HG03575 (cell line): ENCODE measurements around the gene TBC1D1.

ENCODE experiments used
- ATAC-seq: cut with Tn5 transposase; IDR thresholded peaks from one replicate; pipeline ENCODE4 v1.9.1; 2021; ENCODE audit not compliant: unreplicated experiment, insufficient number of reproducible peaks, low FRiP score; ENCODE audit errors: extremely low read depth

Gene TBC1D1

DNA sequence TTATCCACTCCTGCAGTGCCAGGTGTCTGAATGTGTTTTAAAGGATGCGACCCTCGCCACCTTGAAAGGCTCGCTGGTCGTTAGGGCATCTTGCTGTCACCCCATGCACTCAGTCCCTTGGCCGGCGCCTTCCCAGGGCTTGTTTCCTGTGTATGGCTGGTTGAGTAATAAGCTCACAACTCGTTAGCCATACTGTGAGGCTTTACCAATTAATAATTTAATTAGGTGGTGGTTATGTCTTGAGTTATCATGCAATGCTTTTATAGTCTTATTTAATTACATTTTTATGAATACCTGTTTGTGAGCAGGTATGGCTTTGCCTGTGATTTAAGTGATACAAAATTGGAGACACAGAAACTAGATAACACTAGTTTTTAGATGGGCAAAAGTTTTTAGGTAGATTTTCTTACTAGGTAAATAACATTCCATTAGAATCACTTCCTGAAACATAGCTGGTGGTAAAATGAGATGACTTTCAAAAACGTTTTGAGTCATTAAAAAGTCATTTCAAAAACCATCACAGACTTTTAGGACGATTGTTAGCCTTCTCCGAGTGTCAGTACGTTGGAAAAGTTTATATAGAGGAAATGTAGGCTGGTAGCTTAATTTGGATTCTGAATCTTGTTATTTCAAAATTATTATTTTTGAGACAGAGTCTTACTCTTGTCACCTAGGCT, 87.5 kb downstream of the TBC1D1 start:
- no peak for ATAC-seq

DNA sequence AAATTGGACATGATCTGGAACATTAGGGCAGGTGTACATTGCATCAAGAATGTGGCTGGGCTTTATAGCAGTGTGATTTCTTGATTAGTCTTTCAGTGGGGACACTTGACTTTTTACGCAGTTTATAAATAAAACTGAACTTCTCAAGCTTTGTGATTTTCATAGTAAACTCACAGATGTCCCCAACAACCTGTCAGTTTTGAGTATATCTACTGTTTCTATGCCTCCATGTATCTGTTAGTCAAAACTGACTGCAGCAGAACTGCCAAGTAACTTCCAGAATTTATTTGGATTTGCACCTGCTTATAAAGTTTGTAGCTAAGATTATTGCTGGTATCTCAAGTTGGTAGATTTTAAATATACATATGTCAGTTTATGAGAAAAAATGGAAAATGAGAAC, 89.4 kb downstream of the TBC1D1 start:
- ATAC-seq: no peak

- no peak for ATAC-seq
Observed at GRCh38 chr4:37981425-37981824, 90.5 kb downstream of the TBC1D1 start.

DNA sequence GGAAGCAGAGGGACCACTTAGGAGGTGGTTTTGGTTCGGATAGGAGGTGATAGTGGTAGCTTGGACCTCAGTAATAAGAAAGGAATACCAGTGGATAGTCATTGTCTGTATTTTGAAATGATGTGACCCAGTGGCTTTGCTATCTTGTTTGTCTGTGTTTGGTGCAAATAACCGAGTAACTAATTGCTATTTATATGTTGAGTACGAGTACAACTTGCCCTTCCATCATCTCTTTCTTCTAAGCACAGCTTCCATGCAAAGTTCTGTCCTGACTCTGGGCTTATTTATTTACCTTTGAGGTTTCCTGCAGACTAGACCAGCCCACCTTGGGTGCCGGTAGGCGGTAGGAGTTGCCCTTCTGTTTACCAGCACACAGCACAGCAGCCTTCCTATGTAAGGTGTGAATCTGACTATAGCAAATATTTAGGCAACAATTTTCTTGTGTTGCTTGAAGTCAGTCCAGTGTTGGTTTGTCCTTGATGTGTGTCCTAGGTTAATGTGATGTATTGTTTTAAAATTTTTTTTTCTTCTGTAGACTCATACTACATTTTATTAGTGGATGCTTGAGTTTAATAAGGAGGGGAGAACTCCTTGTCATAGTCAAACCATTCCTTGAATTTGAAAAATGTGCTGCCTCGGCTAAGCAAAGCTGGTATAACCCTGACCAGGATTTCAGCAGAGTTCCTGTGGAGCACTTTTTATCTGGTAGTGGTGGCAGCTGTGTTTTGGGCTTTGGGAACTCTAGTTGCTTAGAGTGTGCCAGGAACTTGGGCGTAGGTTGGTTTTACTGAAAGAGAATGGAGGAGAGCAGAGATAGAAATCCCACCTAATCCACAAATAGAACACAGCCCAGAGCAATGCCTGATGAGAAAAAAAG, 91.2 kb downstream of the TBC1D1 start:
- ATAC-seq: no peak

DNA sequence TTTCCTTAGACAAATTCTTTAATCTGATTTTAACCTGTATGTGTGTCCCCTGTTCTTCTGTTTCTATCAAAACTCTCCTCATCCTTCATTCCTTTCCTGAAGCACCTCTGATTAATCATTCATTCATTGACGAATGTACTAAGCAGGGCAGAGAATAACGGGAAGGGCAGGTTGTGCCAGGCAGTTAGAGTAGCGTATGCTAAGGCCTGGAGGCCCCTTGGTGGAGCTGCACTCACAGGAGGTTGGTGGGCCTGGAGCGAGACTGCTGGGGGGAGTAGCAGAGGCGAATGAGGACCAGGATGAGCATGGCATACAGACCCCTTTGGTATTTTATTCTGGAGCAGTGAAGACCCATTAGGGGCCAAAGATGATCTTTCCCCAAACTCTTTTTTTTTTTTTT, 91.9 kb downstream of the TBC1D1 start:
- no peak for ATAC-seq

- ATAC-seq: no peak
Observed at GRCh38 chr4:37983951-37984350, 93.1 kb downstream of the TBC1D1 start.

DNA sequence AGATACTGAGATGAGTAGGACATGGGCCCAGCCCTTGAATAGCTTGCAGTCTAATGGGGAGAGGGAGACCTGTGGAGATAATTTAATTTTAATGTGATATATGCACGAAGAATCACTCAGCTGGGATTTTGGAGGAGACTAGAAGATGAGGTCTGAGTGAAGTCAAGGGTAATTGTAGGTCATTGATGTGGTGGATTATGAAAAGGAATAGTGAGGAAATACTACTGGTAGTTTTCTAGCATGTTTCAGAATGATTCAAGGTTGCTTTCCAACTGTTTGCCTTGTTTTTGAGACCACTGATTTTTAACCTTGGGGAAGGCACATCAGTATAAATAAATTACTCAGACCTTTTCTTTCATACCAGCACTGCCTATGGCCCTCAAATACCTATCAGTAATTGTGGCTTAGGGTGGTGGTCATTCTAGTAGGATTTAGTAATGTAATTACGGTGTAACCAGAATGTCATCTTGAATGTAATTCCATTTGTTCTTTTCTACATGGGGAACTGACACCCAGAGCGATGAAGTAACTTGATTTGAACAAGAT, 94.9 kb downstream of the TBC1D1 start:
- no peak for ATAC-seq

DNA sequence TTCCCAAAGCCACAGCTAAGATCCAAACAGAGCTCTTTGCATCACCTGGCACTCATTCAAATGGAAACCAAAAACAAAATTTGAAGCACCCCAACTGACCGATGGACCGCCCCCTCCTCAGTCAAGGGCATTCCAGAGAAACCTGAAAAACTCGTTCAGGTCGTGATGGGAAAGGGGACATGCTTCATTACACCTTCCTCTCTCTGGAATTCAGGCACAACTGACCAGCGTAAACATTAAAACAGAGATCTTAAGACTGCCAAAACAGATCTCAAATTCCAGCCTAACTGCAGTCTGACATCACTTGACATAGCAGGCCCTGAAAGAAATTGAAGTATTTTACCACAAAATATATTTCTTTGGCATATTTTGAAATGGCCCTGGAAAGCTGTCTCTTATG, 97.8 kb downstream of the TBC1D1 start:
- ATAC-seq: no peak

DNA sequence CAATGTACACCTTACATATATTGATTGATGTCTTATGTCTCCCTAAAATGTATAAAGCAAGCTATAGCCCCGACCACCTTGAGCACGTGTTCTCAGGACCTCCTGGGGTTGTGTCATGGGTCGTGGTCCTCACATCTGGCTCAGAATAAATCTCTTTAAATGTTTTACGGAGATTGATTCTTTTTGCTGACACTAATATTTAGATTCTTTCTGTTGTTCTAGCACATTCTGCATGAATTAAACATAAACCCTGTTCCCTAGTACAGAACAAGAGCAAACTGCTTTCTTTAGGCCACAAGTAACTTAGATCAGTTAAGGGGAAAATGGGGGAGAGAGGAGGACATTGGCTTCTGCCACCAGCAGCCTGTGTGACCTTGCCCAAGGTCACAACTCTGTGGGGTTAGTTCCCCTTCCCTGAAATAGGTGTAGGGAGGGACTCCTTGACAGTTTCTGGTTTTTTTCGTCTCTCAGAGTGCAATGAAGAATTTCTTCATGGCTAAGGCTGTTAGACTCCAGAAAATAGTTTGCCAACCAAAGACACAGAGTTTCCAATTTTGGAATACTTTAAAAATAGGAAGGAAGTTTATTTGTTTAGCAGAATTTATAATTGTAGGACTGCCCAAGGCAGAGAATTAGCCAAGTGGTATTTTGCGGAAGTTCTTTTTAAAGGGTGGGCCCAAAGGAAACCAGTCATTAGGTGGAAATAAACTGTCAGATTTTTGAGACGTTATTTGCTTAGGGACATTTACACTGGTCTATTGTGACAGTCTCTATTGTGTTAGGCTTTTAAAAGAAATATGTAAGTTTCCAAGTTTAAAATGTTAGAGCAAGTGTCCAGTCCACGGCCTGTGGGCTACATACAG, 98.7 kb downstream of the TBC1D1 start:
- ATAC-seq: no peak

GRCh38 chr4:37990731-37991245, 99.9 kb downstream of the TBC1D1 start:
- ATAC-seq: no peak

DNA sequence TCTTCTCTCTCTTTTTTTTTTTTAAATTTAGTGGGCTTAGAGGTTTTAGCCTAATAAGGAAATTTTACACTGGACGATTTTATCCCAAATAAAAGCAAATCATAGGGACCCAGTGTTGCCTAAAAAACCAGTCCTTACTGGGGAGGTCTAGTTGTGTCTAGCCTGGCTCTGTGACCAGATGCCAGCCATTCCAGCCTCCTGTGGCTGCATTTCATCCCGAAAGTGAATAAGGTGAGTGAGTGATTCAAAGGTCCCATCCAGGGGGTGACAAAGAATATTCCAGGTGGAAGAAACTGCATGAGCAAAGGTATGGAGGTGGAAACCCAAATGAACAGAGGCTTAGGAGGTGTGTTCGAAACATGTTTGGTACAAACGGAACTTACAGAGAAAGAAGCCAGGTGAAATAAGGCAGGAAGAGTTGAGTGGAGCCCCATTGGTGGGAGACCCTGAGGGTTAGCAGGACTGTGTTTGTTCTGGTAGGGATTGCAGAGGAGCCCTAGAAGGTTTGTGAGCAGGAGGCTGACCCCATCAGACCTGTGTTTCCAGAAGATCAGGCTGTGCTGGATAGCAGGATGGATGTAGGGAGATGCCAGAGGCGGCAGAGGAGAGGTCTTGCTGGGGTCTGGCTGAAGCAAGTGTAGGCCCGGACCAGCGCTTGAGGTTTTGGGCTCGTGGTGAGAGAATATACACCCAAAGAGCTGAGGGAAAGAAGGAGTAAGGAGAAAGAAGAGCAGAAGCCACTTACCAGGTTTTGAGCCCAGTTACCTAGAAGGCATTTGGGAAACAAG, 100.9 kb downstream of the TBC1D1 start:
- no peak for ATAC-seq

GRCh38 chr4:37993806-37994205, 102.9 kb downstream of the TBC1D1 start:
- no peak for ATAC-seq

DNA sequence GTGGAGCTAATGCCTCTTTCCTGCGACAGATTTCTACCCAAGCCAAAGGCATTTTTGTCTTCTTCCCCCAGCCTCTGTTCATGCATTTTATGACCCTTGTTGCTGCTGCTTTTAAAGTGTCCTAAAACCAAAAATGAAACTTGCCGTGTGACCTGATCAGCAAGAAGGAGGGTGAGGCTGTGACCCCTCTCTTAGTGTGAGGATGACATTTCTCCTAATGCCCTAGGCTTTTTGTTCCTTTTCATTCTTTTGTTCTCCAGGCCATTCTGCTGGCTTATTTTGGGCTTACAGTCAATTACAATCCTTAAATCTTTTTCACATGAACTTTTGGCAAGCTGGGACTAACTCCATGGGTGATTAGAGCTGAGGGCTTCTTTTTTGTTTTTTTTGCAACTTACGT, 103.7 kb downstream of the TBC1D1 start:
- no peak for ATAC-seq

GRCh38 chr4:37995299-37995821, 104.5 kb downstream of the TBC1D1 start:
- no peak for ATAC-seq

DNA sequence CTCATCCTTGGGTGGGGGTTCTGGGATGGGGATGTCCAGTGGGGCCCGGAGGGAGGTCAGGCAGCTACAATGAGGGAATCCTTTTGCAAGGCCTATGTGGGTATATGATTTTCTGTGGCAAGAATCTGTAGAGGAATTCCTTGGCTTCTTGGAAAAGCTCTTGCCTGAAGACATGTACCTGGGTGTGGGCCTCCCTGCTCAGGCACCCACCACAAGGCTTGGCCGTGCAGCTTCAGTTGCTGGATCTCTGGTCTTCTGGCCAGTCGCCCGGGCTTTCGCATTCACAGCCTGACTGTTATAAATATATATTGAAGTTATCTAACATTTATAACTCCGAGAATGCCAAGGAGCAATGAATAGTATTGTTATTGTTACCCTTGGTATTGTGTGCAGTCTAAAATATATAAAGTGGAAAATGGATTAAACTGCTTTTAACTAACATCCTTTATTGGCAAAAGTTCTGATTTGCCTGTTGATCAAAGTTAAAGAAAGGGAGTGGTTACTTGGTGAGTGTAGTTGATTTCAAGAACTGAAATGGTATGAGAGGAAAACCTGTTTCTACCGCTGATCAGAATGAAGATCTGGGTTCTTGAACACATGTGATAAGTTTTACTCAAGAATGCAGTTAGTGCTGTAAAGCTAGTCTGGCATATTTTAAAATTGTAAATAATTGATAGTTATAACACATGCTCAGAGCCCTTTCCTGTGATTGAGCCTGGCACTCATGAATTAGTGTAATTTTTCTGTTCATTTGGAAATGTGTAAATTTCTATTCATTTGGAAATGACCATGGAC, 105.3 kb downstream of the TBC1D1 start:
- no peak for ATAC-seq

GRCh38 chr4:37998226-37998625, 107.3 kb downstream of the TBC1D1 start:
- ATAC-seq: no peak

DNA sequence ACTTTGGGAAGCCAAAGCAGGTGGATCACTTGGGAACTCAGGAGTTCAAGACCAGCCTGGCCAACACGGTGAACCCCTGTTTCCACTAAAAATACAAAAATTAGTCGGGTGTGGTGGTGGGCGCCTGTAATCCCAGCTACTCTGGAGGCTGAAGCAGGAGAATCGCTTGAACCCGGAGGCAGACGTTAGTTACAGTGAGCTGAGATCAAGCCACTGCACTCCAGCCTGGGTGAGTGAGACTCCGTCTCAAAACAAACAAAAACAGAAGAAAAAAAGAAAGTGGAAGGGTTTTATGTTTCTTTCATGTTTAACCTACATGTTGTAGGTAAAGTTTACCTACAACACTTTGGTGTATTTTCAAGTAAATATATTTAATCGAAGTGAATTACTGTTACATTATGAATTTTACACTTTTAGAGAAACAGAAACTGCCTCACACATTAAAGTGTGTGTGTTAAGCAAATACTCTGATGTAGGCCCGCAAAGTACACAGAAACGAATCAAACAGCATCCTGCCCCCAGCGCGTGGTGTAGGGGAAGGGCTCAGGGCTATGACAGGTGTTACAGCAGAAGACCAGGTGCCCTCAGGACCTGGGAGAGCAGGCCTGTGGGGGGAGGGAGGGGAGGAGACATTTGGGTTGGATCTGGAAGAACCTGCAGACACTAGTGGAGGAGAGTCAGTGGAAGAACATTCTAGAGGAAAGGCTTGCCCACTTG, 108.3 kb downstream of the TBC1D1 start:
- no peak for ATAC-seq
